ENCODE data around the gene LCN6. TPM values are rescaled to one million over a fixed set of nuclear protein-coding genes. Genes with fewer than 3 reads are reported as not detected.

LCN6 gene
- total and polyA plus RNA-seq, 10 of the 15 experiments (the other 5 are each of a cell fraction or from before 2014, with no cell fraction given), result not detected

DNA sequence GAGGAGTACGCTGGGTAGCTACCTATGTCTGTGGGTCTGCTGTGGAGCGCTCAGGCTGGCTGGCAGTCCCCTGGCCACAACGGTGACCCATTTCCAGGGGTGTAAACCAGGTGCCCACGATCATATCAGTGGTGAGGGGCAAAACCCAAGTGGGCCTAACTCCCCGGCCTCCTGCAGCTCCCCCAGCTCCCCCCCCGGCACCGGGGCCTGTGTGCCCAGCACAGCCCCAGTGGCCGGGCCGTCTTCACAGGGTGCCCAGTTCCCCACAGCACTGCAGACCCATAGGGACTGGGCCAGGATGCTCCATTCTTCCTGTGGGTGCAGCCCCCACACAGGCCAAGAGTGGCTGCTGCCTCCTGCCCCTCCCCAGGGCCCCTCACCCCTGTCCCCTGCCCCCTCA, 10.7 kb upstream of the LCN6 start:
- H3K9ac ChIP-seq (ENCODE audit: control insufficient read depth, insufficient read depth, low read length), result no peak overlapping the region
- H3K27me3 ChIP-seq (replicated peaks in 1 of 2; ENCODE audit: control insufficient read depth in 2 of 2, insufficient read depth in 2 of 2, low read length in 1 of 2), result 0 out of 4 replicates have a peak, but pooled peaks cover 0 to 2% of the 10 kb centered on the region in 2 experiments
- in situ Hi-C loops (cut with MboI), result no loop called here
- H3K36me3 ChIP-seq (ENCODE audit: control insufficient read depth in 2 of 2, insufficient read depth in 2 of 2, low read length in 1 of 2), result no peaks in the 10 kb centered on the region
- 62% methylated on average over 7 of the region's 9 CpGs for WGBS (ENCODE audit: insufficient coverage, insufficient replicate concordance, low lambda C conversion rate, missing lambda C conversion rate)
- DNase-seq (ENCODE audit: low read depth, low spot score), result no peak
- RAD21 ChIA-PET (ENCODE audit: unreplicated experiment), result interaction anchor here (0.6 to 0.7 kb wide), 2 partner anchors 31 to 60 kb away, joined by 3 read pairs; no protein-coding TSS in a partner anchor
- H3K4me2 ChIP-seq (ENCODE audit: control insufficient read depth, insufficient read depth), result no peak overlapping the region
- CTCF ChIA-PET, result interaction anchor here (0.6 to 2.3 kb wide), 6 partner anchors 17 to 378 kb away, joined by 3 to 8 read pairs (median 4); partner anchors contain the start of gene CCDC183
- no peak for ATAC-seq
- no peaks in the 10 kb centered on the region for H3K79me2 ChIP-seq (ENCODE audit: control insufficient read depth, insufficient read depth, low read length)
- TF ChIP-seq BCLAF1 (IDR thresholded peaks at IDR 0.05) (no peak), FOXK2 (IDR thresholded peaks at IDR 0.05) (no peak), SPI1 (IDR thresholded peaks at IDR 0.05; ENCODE audit: borderline replicate concordance, insufficient read depth, low read depth, low read length) (no peak), BCL3 (IDR thresholded peaks at IDR 0.05; ENCODE audit: borderline replicate concordance, insufficient read depth, low read depth, low read length, poor library complexity, severe bottlenecking) (no peak), CBX3 (IDR thresholded peaks at IDR 0.05; ENCODE audit: borderline replicate concordance, low read depth) (no peak), PAX5 (IDR thresholded peaks at IDR 0.05; ENCODE audit: borderline replicate concordance, low read depth, low read length) (no peak), KLF5 (IDR thresholded peaks at IDR 0.05; ENCODE audit: partially characterized antibody) (no peak), TAF1 (IDR thresholded peaks at IDR 0.05; ENCODE audit: borderline replicate concordance, low read depth, low read length) (no peak), SUPT20H (IDR thresholded peaks at IDR 0.05; ENCODE audit: borderline replicate concordance, control insufficient read depth, low read depth, low read length) (no peak), HDGF (IDR thresholded peaks at IDR 0.05) (no peak)
- no peak overlapping the region for H2AFZ ChIP-seq (ENCODE audit: control insufficient read depth, low read depth, low read length)
- no peaks in the 10 kb centered on the region for H3K4me1 ChIP-seq (ENCODE audit: control insufficient read depth, insufficient read depth, low read length)
- intact Hi-C loops (cut with micrococcal nuclease; ENCODE audit: unreplicated experiment), result no loop called here
- BruUV-seq (replicated peaks), result no TSS peak
- H3K4me3 ChIP-seq, result no peak overlapping the region
- POLR2A ChIA-PET, result no interaction called here
- H3K9me3 ChIP-seq (replicated peaks; ENCODE audit: control insufficient read depth, insufficient read depth, low read length), result peaks cover 11% of the 10 kb centered on the region; the same call in 2 of the 3 replicates
- H3K27ac ChIP-seq (ENCODE audit: control insufficient read depth, insufficient read depth), result no peak overlapping the region
- SMC1A ChIA-PET (ENCODE audit: uncharacterized antibody, unreplicated experiment), result no interaction called here
- no peaks in the 10 kb centered on the region for H4K20me1 ChIP-seq (ENCODE audit: control insufficient read depth, insufficient read depth)
- no peak for FAIRE-seq
